B cell (primary cell): ENCODE data around the gene ATG3.

Experiments used
- CTCF ChIP-seq: fragments of 200-600 bp; IDR thresholded peaks from one replicate; pipeline ENCODE4 v1.8.0; 2022; ENCODE audit warnings: antibody characterized with exemption, mild to moderate bottlenecking
- EZH2 ChIP-seq: IDR thresholded peaks from 2 replicates; pipeline ENCODE4 v1.6.1; 2012; ENCODE audit warnings: borderline replicate concordance, low read depth, mild to moderate bottlenecking, moderate library complexity, low read length; ENCODE audit not compliant: insufficient read depth, poor library complexity, severe bottlenecking

GRCh38 chr3:112530573-112530972 is 31.2 kb downstream of the ATG3 start:
- no peak for TF ChIP-seq CTCF
- no peak for TF ChIP-seq EZH2
